Measurements from ENCODE around the gene MAGI1.

- no peak for TF ChIP-seq CTCF (IDR thresholded peaks at IDR 0.05)
- TF ChIP-seq EP300 (IDR thresholded peaks at IDR 0.05), result no peak
- TF ChIP-seq POLR2A (IDR thresholded peaks at IDR 0.05), result no peak
Observed at GRCh38 chr3:65975032-65975431, 63.7 kb downstream of the MAGI1 start.
